HG03457 (cell line): ENCODE measurements around the gene DPF3.

Experiments
- ATAC-seq: cut with Tn5 transposase; IDR thresholded peaks from one replicate; pipeline ENCODE4 v1.9.1; 2021; ENCODE audit warnings: moderate number of reproducible peaks; ENCODE audit not compliant: unreplicated experiment

The DPF3 gene

DNA sequence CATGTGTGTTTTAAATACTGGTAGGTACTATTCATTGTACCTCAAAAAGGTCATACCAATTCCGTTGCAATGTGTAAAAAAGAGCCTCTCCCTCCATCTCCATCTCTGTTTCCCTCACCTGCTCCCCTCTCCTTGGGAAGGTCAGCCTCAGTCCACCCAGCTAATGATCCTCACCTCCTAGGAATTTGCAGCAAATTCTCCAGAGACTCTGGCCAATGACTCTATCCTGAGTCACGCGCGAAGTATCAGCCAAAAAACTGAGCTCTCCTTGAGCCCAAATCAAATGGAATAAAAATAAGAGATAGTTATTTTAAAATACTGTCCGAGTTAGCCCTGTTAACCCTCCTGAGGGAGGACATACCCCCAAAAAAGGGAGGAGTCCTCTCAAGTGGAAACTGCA is 148.4 kb downstream of the DPF3 start:
- ATAC-seq: no peak

DNA sequence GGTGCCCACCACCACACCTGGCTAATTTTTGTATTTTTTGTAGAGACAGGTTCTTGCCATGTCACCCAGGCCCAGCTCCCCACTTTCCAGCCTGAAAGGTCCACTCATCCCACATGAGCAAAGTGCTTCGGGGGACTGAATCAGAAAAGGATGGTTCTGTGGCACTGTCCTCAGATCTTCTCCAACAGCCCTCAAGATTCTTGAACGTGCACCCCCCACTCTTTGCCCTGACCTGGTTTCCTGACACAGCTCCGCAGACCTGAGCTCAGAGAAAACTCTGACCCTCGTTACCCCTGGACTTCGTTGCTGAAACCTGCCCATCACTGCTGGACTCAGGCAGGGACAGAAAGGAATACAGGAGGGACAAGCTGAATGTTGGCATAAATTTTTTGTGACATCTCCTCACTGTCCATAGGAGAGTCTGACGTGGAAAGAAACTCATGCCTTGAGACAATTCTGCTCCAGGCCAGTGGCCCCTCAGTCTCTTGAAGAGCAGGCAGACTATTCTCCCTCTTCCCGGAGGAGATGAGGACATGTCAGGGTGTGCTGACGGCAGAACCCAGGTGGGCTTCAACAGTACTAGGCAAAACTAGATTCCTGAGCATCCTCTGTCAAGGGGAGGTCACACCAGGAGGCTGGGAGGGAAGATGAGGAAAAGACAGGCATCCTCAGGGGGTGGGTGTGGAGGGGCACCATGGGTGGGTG is 149.3 kb downstream of the DPF3 start:
- ATAC-seq: no peak

DNA sequence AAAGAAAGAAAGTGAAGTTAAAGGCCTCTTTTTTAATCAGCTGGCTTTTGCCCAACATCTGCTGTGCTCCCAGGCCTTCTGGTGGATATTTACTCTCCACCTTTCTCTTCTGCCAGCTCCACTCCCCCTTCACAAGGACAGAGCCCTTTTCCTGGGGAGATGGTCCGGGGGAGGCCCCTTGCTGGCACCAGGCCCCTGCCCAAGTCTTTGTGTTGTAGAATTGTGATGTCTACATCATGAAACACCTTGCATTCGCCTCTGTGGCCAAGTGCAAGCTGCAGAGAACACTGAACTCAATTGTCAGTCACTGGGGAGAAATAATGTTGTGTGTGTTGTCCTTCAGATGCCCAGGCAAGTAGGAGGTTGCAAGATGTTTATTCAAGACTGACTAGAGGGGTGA is 150.3 kb downstream of the DPF3 start:
- ATAC-seq: no peak

DNA sequence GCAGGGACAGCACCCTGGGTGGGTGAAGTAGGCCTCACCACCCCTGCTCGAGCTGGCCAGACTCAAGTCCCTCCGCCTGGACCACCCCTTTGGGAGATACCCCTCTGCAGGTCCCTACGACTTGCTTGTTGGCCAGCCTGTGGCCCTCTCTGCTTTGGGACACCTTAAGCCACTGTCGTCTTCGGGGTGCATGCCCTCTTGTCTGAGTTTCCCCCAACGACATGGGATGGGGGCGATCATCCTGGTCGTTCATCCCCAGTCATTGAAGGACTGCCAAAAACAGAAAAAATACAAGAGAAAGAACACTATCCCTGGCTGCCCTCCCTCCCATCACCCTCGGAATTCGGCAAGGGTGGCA is 151.1 kb downstream of the DPF3 start:
- ATAC-seq: no peak

DNA sequence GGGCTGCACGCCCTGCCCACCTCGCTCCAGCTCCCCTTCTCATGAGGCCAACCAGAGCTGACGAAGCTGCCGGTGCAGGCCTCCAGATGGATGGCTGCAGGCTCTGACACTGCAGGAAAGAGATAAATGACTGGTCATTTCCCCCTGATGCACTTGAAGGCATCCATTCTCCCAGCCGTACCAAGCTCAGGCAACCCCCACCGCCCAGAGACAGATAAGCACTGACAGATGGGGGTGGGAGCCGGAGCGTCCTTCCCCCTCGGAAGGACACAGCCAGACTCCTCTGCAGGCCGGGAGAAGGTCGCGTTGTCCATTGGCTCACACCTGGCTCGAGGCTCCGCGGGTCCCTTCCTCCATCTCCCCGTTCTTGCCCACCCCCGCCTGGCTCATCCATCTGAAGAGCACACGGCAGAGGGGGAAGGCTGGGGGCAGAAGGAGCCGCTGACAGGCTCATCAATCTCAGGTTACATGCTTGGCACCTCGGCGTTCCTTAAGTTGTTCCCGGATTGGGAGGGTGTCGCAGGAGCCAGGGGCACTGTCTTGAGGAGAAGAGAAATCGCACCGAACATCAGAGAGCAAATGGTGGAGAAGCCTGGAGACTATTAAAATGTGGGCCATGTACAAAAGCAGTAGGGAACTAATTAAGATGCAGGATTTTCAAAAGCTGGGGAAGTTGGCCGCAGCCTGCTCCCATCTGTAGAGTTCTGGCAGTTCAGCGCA is 151.6 kb downstream of the DPF3 start:
- no peak for ATAC-seq

DNA sequence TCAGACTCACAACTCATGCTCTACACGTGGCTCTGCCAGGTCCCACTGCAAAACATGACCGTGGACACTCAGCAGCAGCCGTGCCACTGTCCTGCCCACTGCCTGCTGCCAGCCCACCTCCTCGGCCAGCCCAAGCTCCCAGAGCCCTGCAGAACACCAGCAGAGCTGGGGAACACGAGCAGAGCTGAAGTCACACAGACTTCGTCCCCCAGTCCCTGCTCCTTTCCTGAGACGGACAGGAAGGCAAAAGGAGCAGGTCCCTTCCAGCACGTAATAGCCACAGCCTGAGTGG is 152.1 kb downstream of the DPF3 start:
- ATAC-seq: no peak

DNA sequence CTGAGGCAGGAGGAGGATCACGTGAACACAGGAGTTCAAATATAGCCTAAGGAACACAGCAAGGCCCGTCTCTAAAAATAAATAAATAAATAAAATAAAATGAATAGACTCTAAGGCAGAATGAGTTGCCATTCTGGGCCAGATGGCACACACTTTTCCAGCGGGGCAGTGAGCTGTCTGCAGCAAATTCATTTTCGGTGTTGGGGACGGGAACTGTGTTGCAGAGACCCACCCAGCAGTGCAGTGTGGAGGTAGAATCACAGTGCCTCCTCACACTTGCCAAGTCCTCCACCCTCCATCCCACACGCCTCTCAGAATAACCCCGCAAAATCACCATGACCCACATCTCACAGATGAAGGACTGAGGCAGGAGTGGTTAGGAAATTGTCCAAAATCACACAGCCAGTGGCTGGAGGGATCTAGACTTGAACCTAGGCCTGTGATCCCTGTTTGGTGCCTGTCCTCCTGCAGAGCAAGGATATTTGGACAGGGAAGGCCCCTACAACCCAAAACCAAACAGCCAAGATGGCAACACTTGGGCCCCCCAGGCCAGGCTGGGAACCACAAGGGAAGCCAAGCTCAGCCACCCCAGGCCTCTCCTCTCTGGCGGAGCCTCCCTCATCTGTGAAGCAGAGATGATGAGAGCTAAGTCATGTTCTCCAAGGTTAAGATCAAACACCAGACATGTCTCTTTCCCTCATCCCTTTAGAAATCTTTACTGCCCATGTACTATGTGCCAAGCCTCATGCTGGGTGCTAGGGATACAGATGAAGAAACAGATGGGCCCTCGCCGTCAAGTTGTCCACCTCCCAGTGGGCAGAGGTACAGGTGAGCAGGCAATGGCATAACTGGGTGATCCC is 152.7 kb downstream of the DPF3 start:
- no peak for ATAC-seq

DNA sequence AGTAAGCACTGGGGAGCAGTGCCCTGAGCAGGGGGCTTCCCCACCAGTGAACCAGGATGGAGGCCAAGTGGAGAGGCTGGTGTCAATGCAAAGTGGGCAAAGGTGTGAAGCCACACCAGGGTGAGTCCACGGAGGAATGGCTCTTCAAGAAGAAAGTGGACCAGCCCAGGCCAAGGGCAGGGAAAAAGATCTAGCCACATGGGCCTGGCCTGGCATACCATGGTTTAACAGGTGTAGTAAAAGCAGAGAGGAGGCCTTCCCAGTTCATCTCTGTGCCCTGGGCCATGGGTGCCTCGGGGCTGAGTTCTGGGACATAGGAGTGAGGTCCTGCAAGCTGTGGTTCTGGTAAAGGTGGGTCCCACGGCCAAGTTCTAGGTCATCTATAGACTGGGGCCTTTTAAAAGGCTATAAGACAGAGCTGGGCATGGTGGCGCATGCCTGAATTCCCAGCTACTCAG is 153.4 kb downstream of the DPF3 start:
- ATAC-seq: no peak

DNA sequence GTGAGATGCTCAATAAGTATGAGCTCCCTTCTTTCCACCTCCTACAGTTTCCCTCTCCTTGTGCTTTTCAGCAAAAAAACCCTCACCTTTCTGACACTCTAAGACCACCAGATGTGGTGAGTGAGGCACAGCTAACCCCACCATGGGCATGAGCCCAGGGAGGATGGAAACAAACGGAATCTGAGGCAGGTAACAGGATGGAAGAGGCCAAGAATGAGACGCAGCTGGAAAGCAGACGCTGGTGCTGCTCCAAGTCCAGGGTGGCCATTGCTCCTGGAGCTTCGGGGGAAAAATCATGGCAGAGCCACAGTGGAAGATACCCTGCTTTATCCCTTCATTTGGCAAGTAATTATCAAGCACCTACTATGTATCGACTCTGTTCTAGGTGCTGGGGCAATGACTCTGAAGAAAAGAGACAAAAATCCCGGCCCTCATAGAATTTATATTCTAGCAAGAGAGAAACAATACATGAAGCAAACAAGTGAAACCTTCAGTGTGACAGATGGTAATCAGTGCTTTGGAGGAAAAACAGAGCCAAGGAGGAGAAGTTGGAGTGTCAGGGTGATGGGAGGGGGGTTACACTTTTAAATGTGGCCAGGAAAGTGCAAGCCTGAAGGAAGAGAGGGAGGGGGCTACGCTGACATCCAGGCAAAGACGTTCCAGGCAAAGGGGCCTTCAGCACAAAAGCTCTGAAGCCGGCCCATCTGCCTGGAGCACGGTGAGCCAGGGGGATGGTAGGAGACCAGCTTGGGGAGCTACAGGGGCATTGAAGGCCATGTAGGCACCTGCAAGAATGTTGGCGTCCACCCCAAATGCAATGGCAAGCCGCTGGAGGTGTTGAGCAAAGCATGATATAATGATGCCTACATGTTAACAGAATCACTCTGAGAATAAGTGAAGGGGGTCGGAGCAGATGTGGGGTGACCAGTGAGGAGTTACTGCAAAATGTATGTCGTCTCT is 154.2 kb downstream of the DPF3 start:
- no peak for ATAC-seq

DNA sequence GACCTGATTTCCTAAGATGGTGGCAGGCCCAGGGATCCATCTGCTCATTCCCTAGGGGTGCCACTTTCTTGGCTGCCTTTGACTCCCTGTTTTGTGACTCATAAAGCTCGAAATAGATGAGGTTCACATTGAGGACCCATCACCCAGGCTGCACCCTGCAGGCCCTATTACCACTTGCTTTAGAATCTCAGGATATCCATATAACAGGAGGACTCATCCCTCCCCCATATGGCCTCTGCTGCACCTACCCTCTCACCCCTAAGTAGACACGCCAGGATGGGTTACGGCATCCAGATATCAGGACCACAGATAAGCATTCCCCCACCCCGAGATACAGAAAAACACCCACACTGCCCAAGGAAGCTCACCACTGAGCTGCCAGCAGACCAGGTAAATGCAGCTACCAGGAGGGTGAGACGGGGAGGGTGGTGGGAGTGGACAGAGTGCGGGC is 155.7 kb downstream of the DPF3 start:
- no peak for ATAC-seq

DNA sequence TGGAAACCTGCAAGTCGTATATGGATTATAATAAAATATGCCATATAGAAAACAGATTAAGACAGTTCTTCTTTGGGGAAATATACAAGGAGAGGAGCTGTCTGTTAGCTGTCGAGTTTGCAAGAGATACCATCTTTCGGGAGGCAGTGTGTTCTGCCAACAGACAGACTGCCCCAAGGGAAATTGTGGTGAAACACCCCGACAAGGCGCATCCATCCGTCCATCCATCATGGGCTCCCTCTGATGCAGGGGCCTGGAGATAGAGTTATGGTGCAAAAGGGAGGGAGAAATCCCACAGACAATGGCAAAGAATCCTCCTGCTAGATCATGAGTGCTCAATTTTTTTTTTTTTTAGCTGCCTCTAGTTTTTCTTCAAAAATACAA is 156.3 kb downstream of the DPF3 start:
- ATAC-seq: no peak

DNA sequence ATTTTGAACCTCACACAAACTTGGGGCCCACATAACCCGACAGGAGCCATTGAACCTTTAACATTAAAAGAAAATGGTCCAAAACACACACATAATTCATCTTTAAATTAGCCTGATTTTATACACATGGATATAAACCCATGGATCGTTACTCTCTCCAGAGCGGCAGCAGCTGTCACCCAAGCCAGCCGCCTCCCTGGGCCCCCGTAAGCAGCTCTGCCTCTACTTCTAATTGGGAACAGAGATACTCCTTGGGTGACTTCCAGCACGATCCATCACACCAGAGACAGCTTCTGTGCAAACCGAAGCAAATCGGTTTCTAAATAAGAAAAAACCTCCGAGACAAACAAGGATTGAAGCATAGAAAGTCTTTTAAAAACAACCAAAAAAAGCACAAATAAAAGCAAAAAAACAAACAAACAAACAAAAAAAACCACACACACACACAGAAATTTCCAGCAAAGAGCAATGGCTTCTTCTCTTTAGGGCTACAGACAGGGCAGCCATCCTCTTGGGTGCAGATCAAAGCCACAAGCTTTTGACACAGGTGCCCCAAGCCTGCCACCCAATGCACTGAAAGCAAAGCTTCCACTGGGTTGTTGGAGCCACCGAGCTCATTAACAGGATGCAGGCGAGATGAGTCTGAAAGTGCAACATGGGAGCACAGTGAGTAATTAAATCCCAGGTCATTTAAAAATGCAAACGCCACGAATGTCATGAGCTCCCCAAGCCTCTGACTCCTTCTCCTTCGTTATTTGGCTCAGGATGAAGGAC is 156.9 kb downstream of the DPF3 start:
- no peak for ATAC-seq

DNA sequence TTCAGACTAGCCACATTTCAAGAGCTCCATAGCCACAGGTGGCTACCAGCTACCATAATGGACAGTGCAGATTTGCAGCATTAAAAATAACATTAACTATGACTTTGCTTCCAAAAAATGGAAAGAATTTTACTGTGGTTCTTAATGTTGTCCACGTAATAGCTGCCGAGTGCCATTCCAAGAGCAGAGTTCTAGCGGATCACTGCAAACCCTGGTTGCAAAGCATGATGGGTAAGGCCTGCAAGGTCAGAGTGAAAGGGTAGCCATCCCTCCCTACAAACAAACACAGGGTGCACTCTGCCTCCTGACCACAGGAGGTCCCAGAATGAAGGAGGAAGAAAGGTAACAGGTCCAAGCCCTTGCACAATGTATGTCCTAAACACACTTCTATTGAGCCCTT is 157.6 kb downstream of the DPF3 start:
- ATAC-seq: no peak

DNA sequence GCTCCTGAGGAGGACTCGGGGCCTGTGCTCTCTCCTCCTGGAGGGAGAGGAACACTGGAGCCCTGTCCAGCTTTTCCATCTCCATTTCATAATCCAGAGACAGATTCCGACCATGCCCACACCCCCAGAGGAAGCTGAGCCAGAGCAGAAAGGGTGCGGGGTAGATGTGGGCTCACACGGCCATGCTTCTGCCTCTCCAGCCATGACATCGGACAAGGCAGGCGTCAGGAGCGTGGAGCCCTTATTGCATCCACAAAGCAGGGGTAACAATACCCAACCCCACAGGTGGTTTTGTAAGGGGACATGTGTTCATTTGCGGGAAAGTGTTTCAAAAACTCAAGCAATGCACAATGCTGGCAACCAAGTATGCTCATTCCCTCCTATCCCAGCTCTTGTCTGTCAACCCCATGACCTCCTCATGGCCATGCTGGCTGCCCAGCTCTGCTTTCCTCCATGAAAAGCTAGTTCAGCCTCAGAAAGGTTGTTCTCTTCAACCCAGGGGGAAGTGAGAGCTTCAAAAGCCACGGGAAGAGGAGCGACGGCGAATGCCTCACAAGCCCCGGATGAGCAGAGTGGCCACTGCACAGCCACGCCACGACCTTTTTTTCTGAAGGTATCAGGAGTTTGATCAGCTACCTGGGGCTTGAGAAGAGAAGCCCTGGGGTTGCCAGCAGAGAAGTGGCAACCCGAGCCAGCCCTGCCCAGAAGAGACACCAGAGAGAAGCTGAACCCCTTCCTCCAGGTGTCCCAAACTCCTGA is 161.7 kb downstream of the DPF3 start:
- no peak for ATAC-seq

DNA sequence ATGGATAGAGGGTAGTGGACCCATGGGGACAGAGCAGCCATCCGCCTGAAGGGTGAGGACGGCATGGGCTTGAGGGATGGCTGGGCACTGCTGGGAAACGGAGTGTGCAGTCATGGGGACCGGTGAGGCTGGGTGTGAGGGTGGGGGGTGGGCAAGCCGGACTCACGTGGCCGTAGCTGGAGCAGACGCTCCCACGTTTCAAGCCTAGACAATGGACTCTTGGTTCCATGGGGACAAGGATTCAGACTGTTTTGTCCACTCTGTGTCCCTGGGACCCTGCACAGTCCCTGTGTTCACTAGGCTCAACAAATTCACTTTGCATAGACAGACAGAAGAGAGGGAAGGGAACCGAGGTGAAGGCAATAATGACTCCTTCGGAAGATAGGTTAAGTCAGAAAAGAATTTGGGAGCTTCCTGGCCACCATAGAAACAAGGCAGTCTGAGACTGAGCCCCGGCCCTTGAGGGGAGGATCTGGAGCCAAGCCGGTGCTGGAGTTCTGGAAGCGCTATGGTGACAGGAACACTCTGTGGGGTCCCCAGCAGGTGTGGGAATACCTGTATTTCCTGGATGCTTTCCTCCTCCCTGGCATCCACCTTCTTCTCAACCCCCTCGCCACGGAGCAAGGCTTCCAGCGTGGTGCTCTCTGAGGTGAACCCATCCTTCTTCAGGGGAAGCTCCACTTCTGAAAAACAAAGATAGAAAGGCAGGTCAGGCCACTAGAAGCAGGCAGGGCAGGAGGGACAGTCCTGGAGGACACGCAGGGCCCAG is 162.5 kb downstream of the DPF3 start:
- ATAC-seq: no peak

DNA sequence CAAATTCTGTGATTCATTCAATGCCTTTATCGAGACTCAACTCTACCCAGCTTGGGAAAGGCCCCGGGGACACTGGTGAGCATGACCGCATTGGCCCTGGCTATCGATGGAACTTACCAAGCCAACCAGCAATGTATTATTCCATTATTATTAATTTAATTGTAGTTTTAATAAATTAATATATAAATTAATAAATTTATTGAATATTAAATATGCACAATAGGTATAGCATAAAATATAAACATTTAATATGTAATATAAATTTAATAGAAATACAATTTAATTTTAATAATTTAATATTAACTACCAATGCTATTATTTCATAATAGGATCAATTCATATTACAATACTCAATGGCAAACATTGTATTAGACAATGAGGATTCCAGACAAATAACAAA is 163.4 kb downstream of the DPF3 start:
- no peak for ATAC-seq

DNA sequence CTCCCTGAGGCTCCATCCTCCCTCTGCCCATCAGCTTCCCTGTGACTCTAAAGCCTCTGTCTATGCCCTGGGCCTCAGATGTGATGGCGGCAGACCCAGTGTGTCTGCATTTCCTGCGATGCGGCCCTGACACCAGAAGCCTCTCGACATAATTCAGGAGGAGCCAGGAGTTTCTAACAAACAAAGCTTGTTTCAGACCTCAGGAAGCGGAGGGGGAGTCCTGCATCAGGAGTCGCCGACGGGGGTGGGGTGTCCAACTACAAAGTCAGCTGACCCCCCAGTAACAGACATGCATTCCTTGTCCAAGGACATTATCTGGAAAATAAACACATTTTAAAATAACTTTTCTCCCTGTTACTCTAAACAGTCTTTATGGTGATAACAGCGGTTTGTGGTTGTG is 167.5 kb downstream of the DPF3 start:
- ATAC-seq: no peak

DNA sequence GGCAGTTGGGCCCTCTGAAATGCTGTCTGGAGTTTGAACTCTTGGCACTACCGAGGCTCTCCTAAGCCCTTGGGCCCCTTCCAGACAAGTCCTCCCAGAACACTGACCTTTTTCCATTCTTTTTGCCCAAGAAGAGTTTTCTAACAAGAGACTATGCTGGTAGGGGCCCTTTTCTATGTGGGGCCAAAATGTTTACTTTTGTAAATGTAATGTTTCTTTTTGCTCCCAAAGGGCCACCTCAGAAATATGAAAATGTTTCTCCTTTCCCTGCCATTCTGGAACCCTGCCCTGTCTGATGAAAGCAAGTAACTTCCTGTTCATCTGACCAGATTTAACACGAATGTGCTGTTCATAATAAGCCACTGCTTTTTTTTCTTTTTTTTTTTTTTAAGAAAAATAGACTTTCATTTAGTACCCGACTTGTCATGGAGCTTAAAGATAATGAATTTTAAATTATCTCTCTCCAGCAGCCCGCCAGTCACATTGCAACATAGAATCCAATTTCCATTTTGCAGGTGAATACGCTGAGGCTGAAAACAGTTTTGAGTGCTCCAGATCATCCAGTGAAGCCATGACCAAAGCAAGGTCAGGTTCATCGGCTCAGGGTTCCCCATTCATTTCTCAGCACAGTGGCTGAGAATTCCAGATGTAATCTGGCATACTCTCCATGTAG is 169.9 kb downstream of the DPF3 start:
- ATAC-seq: no peak
